Activated CD8-positive, alpha-beta T cell treated with anti-CD3 and anti-CD28 coated beads for 36 hours (primary cell): Measurements from ENCODE around the gene RNU4-1. TPM values are rescaled to one million over a fixed set of nuclear protein-coding genes. Genes with fewer than 3 reads are reported as not detected.

Experiments used
- ATAC-seq: fragments of 200-7000 bp; cut with Tn5 transposase; one replicate; pipeline ENCODE4 v1.10.0; 2021; ENCODE audit warnings: mild to moderate bottlenecking, moderate library complexity
- CTCF ChIA-PET: fragments of 350-600 bp; sonication (Branson Sonifier 250); formaldehyde crosslinking; loops from one replicate; lab custom pipeline; 2021; ENCODE audit warnings: antibody characterized with exemption; lab: Charles Lee
- POLR2A ChIA-PET: fragments of 350-600 bp; sonication (Branson Sonifier 250); formaldehyde crosslinking; loops from one replicate; lab custom pipeline; 2021; ENCODE audit warnings: antibody characterized with exemption; lab: Charles Lee
- DNase-seq: peaks from one replicate; pipeline ENCODE4 v3.0.0-alpha.2; 2020
- H3K27ac Mint-ChIP-seq: one replicate; pipeline ENCODE4 v1.8.0; 2021; ENCODE audit warnings: mild to moderate bottlenecking, mixed read lengths
- H3K27me3 Mint-ChIP-seq: one replicate; pipeline ENCODE4 v1.8.0; 2021; ENCODE audit warnings: mixed read lengths
- H3K36me3 Mint-ChIP-seq: one replicate; pipeline ENCODE4 v1.8.0; 2021; ENCODE audit warnings: low read depth, mixed read lengths
- H3K4me1 Mint-ChIP-seq: one replicate; pipeline ENCODE4 v1.8.0; 2021; ENCODE audit warnings: low read depth, mixed read lengths
- H3K4me3 Mint-ChIP-seq: one replicate; pipeline ENCODE4 v1.8.0; 2021; ENCODE audit warnings: mild to moderate bottlenecking, moderate library complexity, mixed read lengths
- H3K9me3 Mint-ChIP-seq: one replicate; pipeline ENCODE4 v1.8.0; 2021; ENCODE audit warnings: mixed read lengths
- intact Hi-C: fragments of 100-400 bp; cut with micrococcal nuclease; formaldehyde crosslinking; loops from one replicate; pipeline ENCODE4 v1.10.0; 2022
- total RNA-seq, 2 experiments: library from RNA; stranded (reverse); gene quantifications; one replicate each; pipeline ENCODE4 v1.2.3, GENCODE V29; 2021
- TF ChIP-seq, protein P1 (sequence below): fragments of 200-600 bp; IDR thresholded peaks from one replicate; pipeline ENCODE4 v1.8.0; 2022; ENCODE audit warnings: antibody characterized with exemption, mild to moderate bottlenecking

RNU4-1 gene
- total RNA-seq, 2 experiments from 2014 or later: 692 to 1,025 TPM

DNA sequence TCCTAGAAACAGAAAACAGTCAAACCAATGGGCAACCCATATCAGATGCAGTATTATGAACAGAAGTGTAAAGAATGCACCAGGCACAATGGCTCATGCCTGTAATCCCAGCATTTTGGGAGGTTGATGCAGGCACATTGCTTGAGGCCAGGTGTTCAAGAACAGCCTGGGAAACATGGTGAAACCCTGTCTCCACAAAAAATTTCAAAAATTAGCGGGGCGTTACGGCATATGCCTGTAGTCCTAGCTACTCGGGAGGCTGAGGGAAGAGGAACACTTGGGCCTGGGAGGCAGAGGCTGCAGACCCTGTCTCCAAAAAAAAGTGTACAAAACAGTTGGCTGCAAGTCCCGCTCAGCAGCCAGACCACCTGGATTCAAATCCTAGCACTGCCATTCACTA is 32.4 kb downstream of the RNU4-1 start:
- Mint-ChIP-seq H3K4me3 (no peak overlapping the region), H3K27ac (peak overlapping the region; percentile 14), H3K4me1 (peaks cover 80% of the 10 kb centered on the region), H3K27me3 (no peaks in the 10 kb centered on the region), H3K9me3 (no peaks in the 10 kb centered on the region), H3K36me3 (no peaks in the 10 kb centered on the region)
- TF ChIP-seq, protein P1, sequence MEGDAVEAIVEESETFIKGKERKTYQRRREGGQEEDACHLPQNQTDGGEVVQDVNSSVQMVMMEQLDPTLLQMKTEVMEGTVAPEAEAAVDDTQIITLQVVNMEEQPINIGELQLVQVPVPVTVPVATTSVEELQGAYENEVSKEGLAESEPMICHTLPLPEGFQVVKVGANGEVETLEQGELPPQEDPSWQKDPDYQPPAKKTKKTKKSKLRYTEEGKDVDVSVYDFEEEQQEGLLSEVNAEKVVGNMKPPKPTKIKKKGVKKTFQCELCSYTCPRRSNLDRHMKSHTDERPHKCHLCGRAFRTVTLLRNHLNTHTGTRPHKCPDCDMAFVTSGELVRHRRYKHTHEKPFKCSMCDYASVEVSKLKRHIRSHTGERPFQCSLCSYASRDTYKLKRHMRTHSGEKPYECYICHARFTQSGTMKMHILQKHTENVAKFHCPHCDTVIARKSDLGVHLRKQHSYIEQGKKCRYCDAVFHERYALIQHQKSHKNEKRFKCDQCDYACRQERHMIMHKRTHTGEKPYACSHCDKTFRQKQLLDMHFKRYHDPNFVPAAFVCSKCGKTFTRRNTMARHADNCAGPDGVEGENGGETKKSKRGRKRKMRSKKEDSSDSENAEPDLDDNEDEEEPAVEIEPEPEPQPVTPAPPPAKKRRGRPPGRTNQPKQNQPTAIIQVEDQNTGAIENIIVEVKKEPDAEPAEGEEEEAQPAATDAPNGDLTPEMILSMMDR: no peak
- ChIA-PET CTCF (interaction anchor here (1.4 to 25.9 kb wide), 4 partner anchors 8 to 59 kb away, joined by 4 to 749 read pairs (median 14); partner anchors contain the start of gene RPLP0), POLR2A (interaction anchor here (0.7 to 12.6 kb wide), 5 partner anchors 8 to 61 kb away, joined by 3 to 207 read pairs (median 107); partner anchors contain the start of genes RNU4-1, RNU4-2 and RPLP0)
- intact Hi-C loops: no loop called here
- no peak for DNase-seq
- ATAC-seq: no peak

DNA sequence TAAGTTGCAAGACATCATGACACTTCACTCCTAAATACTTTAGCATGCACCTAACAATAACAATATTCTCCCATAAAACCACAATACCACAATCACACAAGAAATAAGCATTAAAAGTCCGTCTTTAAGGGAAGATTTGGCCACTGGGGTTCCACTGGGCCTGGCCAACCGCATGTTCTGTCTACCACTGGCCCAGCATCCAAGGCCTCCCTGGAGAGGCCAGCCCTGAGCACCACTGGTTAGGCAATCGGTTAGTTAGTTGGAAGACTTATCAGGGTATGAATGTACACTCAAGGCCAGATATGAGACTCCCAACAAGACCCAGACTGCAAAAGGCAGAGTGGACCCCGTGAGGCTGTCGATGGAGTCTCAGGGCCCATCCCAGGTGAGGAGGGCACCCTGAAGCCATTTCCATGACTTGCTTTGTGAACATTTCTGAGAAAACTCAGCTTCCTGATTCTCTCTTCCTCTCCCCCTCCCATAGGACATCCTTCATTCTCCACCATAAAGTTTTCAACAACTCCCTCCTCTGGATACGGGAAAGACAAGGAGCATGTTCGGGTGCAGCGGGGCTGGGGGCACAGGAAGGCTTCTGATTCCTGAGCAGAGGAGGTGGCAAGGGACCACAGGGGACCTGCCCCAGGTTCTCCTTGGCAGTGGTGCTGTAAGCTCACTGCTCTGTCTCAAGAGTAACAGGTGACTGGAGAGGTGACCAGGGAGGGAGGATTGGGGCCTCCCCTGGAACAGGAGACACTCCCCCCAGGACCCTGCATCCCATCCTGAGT is 33.4 kb downstream of the RNU4-1 start:
- peaks cover 5% of the 10 kb centered on the region for H3K36me3 Mint-ChIP-seq
- H3K4me1 Mint-ChIP-seq: peaks cover 83% of the 10 kb centered on the region
- intact Hi-C loops: no loop called here
- H3K27me3 Mint-ChIP-seq: no peaks in the 10 kb centered on the region
- DNase-seq: no peak
- ATAC-seq: no peak
- TF ChIP-seq, protein P1: no peak
- ChIA-PET CTCF (interaction anchor here (25.9 kb wide), 1 partner anchor 31 kb away, joined by 749 read pairs; no protein-coding TSS in a partner anchor), POLR2A (interaction anchor here (1.1 to 12.6 kb wide), 4 partner anchors 12 to 60 kb away, joined by 3 to 207 read pairs (median 143); partner anchors contain the start of genes RNU4-1, RNU4-2 and RPLP0)
- H3K4me3 Mint-ChIP-seq: no peak overlapping the region
- H3K9me3 Mint-ChIP-seq: no peaks in the 10 kb centered on the region
- peak overlapping the region; percentile 21 for H3K27ac Mint-ChIP-seq

DNA sequence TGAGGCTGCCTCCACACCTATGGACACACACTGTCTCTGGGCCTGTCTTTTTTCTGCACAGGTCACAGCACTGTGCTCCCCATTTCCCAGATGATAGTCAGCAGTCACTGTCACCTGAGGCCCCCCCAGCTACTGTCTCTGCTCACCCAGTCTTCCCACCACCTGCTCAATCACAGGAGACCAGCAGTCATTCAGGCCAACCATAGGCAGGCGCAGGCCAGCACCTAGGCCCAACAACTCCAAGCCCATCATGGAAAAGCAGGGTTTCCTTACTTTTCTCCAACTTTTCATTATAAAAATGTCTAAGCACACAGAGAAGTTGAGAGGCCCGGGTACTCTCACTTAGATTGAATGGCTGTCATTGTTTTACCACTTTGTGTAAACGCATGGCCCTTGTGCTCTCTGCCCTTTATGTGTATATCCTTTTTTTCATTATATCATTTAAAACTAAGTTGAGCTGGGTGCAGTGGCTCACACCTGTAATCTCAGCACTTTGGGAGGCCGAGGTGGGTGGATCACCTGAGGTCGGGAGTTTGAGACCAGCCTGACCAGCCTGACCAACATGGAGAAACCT is 34.6 kb downstream of the RNU4-1 start:
- DNase-seq (no peak), ATAC-seq (no peak)
- H3K27ac Mint-ChIP-seq: peak overlapping the region; percentile 25
- peaks cover 81% of the 10 kb centered on the region for H3K4me1 Mint-ChIP-seq
- no peaks in the 10 kb centered on the region for H3K9me3 Mint-ChIP-seq
- intact Hi-C loops: no loop called here
- ChIA-PET CTCF (interaction anchor here (25.9 kb wide), 1 partner anchor 30 kb away, joined by 749 read pairs; no protein-coding TSS in a partner anchor), POLR2A (interaction anchor here (1.2 to 12.6 kb wide), 5 partner anchors 11 to 59 kb away, joined by 3 to 207 read pairs (median 107); partner anchors contain the start of genes RNU4-1, RNU4-2 and RPLP0)
- TF ChIP-seq, protein P1: no peak
- H3K36me3 Mint-ChIP-seq: peaks cover 9% of the 10 kb centered on the region
- H3K27me3 Mint-ChIP-seq: no peaks in the 10 kb centered on the region
- no peak overlapping the region for H3K4me3 Mint-ChIP-seq

DNA sequence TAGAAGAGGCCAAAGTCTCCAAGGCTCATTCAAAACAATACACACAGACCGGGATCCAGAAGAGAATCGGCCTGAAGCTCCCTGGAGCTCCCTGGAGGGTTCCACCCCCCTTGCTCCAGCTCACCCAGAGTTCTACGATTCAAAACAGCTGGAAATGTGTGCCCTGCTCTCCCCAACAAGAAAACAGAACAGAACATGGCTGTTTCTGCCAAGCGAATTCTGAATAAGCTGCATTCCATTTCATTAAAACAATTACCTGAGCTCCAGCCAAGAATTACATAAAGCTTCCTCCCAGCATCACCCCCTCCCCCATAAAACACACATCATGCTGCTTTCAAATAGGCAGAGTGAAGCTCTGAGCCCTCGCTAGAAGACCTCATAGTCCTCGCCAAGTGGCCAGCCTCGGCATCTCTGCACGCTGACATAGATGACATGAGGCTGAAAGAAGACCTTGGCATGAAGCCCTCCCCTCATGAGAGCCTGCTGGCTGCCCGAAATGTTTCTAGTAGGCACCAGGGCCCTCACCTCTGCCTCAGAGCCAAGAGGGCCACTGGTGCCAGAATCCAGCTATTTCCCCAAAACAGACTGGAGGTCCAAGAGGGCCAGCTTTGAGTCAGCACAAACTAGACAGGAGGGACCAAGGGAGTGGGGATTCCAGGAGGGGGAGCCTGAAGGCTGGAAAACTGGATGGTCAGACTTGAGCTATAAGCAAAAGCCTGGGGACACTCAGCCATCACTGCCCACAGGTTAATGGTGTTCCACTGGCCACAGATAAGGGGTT is 35.8 kb downstream of the RNU4-1 start:
- H3K9me3 Mint-ChIP-seq: no peaks in the 10 kb centered on the region
- no peaks in the 10 kb centered on the region for H3K27me3 Mint-ChIP-seq
- ATAC-seq (no peak), DNase-seq (no peak)
- H3K36me3 Mint-ChIP-seq: peaks cover 9% of the 10 kb centered on the region
- H3K27ac Mint-ChIP-seq: no peak overlapping the region
- ChIA-PET CTCF (interaction anchor here (1.1 to 25.9 kb wide), 3 partner anchors 9 to 56 kb away, joined by 3 to 749 read pairs (median 53); partner anchors contain the start of genes PXN and RPLP0), POLR2A (interaction anchor here (1.0 to 12.6 kb wide), 6 partner anchors 8 to 56 kb away, joined by 3 to 207 read pairs (median 4); partner anchors contain the start of genes PXN, RNU4-1, RNU4-2 and RPLP0)
- TF ChIP-seq, protein P1: no peak
- intact Hi-C loops: no loop called here
- H3K4me1 Mint-ChIP-seq: peaks cover 81% of the 10 kb centered on the region
- no peak overlapping the region for H3K4me3 Mint-ChIP-seq
